DOHH2 (cell line): ENCODE data around the gene GKN2.

Experiments
- EZH2phosphoT487 ChIP-seq: fragments of 200-600 bp; sonication (generic); IDR thresholded peaks from 2 replicates; pipeline ENCODE4 v1.6.1; 2017; ENCODE audit warnings: borderline replicate concordance, mild to moderate bottlenecking, antibody characterized with exemption, low read length, moderate library complexity, mixed read lengths
- TF ChIP-seq, protein P1 (sequence below): fragments of 200-600 bp; sonication (generic); IDR thresholded peaks from one replicate; pipeline ENCODE4 v1.5.1; 2014; ENCODE audit warnings: antibody characterized with exemption, mild to moderate bottlenecking, low read depth, low read length; ENCODE audit not compliant: poor library complexity, severe bottlenecking

GRCh38 chr2:68905116-68905515, 47.6 kb downstream of the GKN2 start:
- TF ChIP-seq, protein P1, sequence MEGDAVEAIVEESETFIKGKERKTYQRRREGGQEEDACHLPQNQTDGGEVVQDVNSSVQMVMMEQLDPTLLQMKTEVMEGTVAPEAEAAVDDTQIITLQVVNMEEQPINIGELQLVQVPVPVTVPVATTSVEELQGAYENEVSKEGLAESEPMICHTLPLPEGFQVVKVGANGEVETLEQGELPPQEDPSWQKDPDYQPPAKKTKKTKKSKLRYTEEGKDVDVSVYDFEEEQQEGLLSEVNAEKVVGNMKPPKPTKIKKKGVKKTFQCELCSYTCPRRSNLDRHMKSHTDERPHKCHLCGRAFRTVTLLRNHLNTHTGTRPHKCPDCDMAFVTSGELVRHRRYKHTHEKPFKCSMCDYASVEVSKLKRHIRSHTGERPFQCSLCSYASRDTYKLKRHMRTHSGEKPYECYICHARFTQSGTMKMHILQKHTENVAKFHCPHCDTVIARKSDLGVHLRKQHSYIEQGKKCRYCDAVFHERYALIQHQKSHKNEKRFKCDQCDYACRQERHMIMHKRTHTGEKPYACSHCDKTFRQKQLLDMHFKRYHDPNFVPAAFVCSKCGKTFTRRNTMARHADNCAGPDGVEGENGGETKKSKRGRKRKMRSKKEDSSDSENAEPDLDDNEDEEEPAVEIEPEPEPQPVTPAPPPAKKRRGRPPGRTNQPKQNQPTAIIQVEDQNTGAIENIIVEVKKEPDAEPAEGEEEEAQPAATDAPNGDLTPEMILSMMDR: no peak
- no peak for TF ChIP-seq EZH2phosphoT487
